Measurements from ENCODE around the gene SORCS3. TPM values are rescaled to one million over a fixed set of nuclear protein-coding genes. Genes with fewer than 3 reads are reported as not detected.

Gene SORCS3
- total RNA-seq, 1 donor from 2014 or later, result 4.2 TPM

DNA sequence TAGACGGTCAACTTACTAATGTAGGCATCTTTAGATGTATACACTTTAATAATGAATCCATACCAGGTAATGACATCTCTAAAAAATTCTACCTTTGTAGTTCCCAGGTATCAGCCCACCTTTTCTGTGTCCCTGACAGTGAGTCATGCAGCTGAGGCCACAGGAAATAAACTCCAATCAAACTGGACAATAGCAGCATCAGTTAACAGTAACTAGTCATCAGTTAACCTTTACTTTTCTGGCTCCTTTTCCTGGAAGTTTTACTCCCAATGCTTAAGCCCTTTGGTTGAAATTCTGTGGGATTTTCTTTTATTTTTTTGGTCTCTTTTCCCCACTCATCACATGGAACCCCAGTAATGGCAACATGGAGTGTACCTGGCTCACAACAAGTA lies 617.6 kb downstream of the SORCS3 start:
- Mint-ChIP-seq H3K36me3 (no peaks in the 10 kb centered on the region), H3K9me3 (no peaks in the 10 kb centered on the region), H3K27ac (no peak overlapping the region), H3K27me3 (no peaks in the 10 kb centered on the region), H3K4me3 (no peak overlapping the region), H3K4me1 (ENCODE audit: unreplicated experiment) (peaks cover 11% of the 10 kb centered on the region)
- TF ChIP-seq, protein P1, sequence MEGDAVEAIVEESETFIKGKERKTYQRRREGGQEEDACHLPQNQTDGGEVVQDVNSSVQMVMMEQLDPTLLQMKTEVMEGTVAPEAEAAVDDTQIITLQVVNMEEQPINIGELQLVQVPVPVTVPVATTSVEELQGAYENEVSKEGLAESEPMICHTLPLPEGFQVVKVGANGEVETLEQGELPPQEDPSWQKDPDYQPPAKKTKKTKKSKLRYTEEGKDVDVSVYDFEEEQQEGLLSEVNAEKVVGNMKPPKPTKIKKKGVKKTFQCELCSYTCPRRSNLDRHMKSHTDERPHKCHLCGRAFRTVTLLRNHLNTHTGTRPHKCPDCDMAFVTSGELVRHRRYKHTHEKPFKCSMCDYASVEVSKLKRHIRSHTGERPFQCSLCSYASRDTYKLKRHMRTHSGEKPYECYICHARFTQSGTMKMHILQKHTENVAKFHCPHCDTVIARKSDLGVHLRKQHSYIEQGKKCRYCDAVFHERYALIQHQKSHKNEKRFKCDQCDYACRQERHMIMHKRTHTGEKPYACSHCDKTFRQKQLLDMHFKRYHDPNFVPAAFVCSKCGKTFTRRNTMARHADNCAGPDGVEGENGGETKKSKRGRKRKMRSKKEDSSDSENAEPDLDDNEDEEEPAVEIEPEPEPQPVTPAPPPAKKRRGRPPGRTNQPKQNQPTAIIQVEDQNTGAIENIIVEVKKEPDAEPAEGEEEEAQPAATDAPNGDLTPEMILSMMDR (conservative IDR thresholded peaks at IDR 0.05), result no peak
- no peak for DNase-seq (ENCODE audit: extremely low spot score, unreplicated experiment)

DNA sequence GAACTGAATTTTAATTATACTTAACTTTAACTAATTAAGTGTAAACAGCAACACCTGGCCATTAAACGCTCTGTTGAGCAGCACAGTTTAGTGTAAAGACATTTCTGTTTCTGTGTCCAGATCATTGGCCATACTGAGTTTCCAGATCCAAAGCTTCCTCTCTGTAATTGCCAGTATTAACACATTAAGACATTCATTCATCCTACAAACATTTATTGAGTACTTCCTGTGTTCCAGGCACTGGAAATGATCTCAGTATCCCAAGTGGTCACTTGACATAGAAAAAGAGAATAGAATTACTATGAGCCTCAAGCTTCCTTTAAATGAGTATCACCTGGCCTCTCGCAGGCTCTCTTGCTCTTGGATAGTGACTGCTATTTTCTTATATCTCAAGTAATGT lies 618.1 kb downstream of the SORCS3 start:
- Mint-ChIP-seq H3K4me1 (ENCODE audit: unreplicated experiment) (peaks cover 11% of the 10 kb centered on the region), H3K9me3 (no peaks in the 10 kb centered on the region), H3K4me3 (no peak overlapping the region), H3K36me3 (no peaks in the 10 kb centered on the region), H3K27me3 (no peaks in the 10 kb centered on the region), H3K27ac (no peak overlapping the region)
- TF ChIP-seq, protein P1 (conservative IDR thresholded peaks at IDR 0.05), result no peak
- no peak for DNase-seq (ENCODE audit: extremely low spot score, unreplicated experiment)

DNA sequence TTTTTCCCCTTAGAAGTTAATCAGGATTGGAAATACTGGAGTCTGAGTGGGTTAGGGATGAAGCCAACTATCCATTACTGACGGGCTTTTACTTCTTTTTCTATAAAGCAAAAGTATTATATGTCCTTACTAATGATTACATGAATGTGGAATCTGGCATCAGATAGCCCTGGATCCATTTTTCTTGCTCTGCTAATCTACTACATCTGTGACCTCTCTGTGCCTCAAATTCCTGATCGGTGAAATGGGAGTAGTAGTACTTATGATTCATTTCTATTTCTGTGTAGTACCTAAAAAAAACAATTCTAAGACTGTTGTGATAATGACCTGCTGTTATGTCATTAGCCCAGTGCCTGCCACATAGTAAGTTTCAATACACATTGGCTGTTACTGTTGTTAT lies 621.6 kb downstream of the SORCS3 start:
- H3K27ac Mint-ChIP-seq, result no peak overlapping the region
- TF ChIP-seq, protein P1 (conservative IDR thresholded peaks at IDR 0.05), result no peak
- no peaks in the 10 kb centered on the region for H3K9me3 Mint-ChIP-seq
- peaks cover 11% of the 10 kb centered on the region for H3K4me1 Mint-ChIP-seq (ENCODE audit: unreplicated experiment)
- H3K4me3 Mint-ChIP-seq, result no peak overlapping the region
- H3K27me3 Mint-ChIP-seq, result no peaks in the 10 kb centered on the region
- DNase-seq (ENCODE audit: extremely low spot score, unreplicated experiment), result no peak
- no peaks in the 10 kb centered on the region for H3K36me3 Mint-ChIP-seq

DNA sequence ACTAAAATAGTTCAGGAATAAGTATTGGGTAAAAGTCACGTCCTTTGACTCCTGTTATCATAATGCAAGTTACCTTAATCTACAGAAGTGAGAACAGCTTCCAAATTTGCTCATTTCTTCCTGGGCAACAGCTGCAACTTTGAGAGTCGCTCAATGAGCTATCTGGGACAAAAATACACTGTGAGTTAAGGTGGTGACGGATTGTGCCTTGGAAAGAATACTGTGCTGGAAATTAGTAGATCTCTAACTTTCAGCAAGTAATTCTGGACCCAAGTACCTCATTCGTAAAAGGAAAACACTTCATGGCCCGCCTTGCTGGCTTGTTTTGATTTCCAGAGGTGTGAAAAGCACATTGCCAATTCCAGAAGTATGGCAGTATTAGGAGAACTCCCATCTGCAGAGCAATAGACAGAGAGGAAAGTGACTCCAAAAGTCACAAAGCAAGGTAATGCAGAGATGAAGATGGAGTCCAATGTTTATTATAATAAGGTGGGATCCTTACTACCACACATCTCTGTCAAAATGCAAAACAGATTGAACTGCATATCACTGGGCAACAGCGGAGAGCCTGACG lies 626.0 kb downstream of the SORCS3 start:
- Mint-ChIP-seq H3K36me3 (no peaks in the 10 kb centered on the region), H3K4me1 (ENCODE audit: unreplicated experiment) (peaks cover 4% of the 10 kb centered on the region), H3K27ac (no peak overlapping the region), H3K4me3 (no peak overlapping the region), H3K27me3 (peaks cover 11% of the 10 kb centered on the region), H3K9me3 (peaks cover 3% of the 10 kb centered on the region)
- DNase-seq (ENCODE audit: extremely low spot score, unreplicated experiment), result no peak
- TF ChIP-seq, protein P1 (conservative IDR thresholded peaks at IDR 0.05), result no peak

DNA sequence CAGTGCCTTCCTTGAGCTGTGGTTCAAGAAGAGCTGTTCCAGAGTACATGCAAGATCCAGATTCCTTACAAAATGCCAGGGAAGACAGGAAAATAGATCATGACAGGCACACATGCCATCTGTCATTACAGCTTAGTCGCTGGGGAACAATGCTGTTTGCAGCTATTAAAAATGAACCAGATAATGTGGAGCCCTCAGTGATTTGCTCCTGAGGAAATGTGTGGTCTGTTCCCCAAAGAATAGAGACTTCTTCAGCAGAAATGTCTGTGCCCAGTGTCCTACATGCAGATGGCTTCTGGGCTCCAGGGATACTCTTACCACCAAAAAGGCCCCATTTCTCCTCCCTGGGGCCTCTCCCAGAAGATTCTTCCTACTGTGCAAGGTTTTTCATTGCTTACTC lies 627.9 kb downstream of the SORCS3 start:
- TF ChIP-seq, protein P1 (conservative IDR thresholded peaks at IDR 0.05), result no peak
- DNase-seq (ENCODE audit: extremely low spot score, unreplicated experiment), result no peak
- no peaks in the 10 kb centered on the region for H3K4me1 Mint-ChIP-seq (ENCODE audit: unreplicated experiment)
- peaks cover 4% of the 10 kb centered on the region for H3K9me3 Mint-ChIP-seq
- no peak overlapping the region for H3K4me3 Mint-ChIP-seq
- no peaks in the 10 kb centered on the region for H3K36me3 Mint-ChIP-seq
- peaks cover 18% of the 10 kb centered on the region for H3K27me3 Mint-ChIP-seq
- no peak overlapping the region for H3K27ac Mint-ChIP-seq

DNA sequence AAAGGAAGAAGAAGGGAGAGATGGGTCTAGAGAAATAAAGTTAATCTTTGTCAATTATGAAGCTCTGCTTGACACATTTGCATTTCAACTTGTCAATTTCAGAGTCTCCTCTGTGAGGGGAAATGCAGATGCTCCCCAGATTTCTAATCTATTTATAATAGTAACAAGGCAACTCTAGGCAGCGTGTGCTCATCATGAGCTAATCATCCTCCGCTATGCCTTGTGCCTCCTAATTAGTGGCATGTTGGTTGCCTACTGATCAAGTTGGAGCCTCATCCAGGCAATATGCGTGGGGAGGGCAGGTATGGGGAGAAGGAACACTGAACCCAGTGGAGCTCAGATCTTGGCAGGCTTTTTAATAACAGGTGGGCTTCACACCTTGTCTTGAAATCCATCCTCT lies 628.6 kb downstream of the SORCS3 start:
- H3K9me3 Mint-ChIP-seq, result peaks cover 4% of the 10 kb centered on the region
- peaks cover 23% of the 10 kb centered on the region for H3K27me3 Mint-ChIP-seq
- no peak overlapping the region for H3K27ac Mint-ChIP-seq
- TF ChIP-seq, protein P1 (conservative IDR thresholded peaks at IDR 0.05), result no peak
- H3K4me1 Mint-ChIP-seq (ENCODE audit: unreplicated experiment), result no peaks in the 10 kb centered on the region
- DNase-seq (ENCODE audit: extremely low spot score, unreplicated experiment), result no peak
- H3K4me3 Mint-ChIP-seq, result no peak overlapping the region
- H3K36me3 Mint-ChIP-seq, result no peaks in the 10 kb centered on the region
